Measurements from ENCODE around the gene PDCD5. TPM values are rescaled to one million over a fixed set of nuclear protein-coding genes. Genes with fewer than 3 reads are reported as not detected.
"Not testable (repeated sequence)": the region's sequence is repeated elsewhere in the genome, so short reads cannot be mapped to it uniquely, and the experiment has no call there.

PDCD5 gene
- total RNA-seq, 1 donor from 2014 or later: 213 TPM

DNA sequence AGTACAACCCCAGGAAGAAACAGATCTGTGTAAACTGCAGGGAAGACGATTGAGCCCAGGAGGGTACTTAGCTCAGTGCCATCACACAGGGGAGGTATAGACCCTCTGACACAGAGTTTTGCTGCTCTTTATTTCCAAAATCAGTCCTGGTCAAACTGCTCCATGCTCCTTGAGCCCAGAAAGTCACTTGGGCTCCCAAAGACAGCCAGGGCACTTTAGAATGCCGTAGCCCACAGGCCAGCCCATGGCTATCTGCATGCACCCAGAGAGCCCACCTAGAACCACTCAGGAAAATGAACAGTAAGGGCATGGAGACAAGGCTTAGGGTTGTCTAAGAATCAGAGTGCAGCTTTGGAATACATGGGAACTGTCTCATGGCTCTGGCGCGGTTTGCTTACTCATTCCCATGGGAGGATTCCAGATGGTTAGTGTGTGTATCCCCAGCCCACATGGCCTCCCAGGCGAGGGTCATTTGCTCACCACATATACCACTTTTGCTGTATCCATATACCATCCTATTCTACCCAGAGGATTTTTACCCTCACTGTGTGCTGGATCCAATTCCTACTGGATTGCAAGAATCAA is 14.7 kb upstream of the PDCD5 start:
- intact Hi-C loops (cut with micrococcal nuclease): no loop called here
- H3K27ac Mint-ChIP-seq: no peak overlapping the region

DNA sequence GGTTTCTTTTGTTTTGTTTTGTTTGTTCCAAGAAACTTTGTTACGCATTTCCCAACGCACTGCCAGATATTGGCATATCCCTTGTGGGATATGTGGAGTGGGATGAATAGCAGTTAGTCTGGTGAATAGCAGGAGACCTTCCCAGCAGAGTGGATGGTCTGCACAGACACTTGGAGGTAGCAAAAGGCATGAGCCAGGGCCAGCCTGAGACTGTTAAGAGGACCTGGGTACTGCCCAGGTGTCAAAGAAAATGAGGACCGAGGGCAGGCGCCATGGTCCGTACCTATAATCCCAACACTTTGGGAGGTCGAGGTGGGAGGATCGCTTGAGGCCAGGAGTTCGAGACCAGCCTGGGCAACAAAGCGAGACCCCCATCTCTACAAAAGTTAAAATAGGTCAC is 13.5 kb upstream of the PDCD5 start:
- peaks cover 2% of the 10 kb centered on the region for H3K4me1 Mint-ChIP-seq
- H3K9me3 Mint-ChIP-seq: no peaks in the 10 kb centered on the region
- no peaks in the 10 kb centered on the region for H3K36me3 Mint-ChIP-seq (ENCODE audit: low read depth)
- H3K27ac Mint-ChIP-seq: no peak overlapping the region
- intact Hi-C loops (cut with micrococcal nuclease): no loop called here
- no peak for DNase-seq
- H3K4me3 Mint-ChIP-seq: no peak overlapping the region
- H3K27me3 Mint-ChIP-seq: peaks cover 5% of the 10 kb centered on the region

More for the DNA sequence above, 14.7 kb upstream of the PDCD5 start:
- H3K4me1 Mint-ChIP-seq: peaks cover 2% of the 10 kb centered on the region
- DNase-seq: no peak
- H3K9me3 Mint-ChIP-seq: no peaks in the 10 kb centered on the region
- no peaks in the 10 kb centered on the region for H3K36me3 Mint-ChIP-seq (ENCODE audit: low read depth)
- H3K27me3 Mint-ChIP-seq: peaks cover 5% of the 10 kb centered on the region
- H3K4me3 Mint-ChIP-seq: no peak overlapping the region

DNA sequence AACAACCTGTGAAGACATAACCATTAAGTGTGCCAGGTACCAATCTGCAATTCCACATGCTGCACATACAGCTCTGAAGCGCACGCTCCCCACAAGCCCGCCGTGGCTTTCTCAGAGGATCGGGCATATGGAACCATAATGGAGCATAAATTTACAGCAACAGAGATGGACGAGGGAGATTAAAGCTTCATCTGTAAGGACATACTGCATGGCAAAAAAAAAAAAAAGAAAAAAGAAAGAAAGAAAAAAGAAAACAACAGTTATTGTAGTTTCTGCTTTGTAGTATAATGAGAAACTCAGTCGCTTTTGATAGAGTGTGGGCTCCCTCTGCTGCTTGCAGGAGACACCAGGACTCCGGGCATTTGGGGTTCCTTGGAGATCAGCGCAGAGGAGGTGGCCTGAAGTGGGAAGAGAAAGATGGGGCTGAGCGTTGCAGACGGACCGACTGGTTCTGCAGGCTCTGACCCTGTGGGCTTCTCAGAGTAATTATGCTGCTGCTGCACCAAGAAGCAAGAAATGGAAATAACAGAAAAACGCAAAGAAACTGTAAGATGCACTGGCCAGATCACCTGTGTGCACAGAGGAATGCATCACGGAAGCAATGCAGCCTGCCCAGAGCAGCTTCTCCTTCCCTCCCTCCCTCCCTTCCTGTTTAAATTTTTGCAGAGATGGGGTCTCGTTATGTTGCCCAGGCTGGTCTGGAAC is 10.8 kb upstream of the PDCD5 start:
- intact Hi-C loops (cut with micrococcal nuclease): loop anchor here (1.0 kb wide), 1 partner anchor 230 kb away; no protein-coding TSS in a partner anchor
- H3K27me3 Mint-ChIP-seq: peaks cover 14% of the 10 kb centered on the region

DNA sequence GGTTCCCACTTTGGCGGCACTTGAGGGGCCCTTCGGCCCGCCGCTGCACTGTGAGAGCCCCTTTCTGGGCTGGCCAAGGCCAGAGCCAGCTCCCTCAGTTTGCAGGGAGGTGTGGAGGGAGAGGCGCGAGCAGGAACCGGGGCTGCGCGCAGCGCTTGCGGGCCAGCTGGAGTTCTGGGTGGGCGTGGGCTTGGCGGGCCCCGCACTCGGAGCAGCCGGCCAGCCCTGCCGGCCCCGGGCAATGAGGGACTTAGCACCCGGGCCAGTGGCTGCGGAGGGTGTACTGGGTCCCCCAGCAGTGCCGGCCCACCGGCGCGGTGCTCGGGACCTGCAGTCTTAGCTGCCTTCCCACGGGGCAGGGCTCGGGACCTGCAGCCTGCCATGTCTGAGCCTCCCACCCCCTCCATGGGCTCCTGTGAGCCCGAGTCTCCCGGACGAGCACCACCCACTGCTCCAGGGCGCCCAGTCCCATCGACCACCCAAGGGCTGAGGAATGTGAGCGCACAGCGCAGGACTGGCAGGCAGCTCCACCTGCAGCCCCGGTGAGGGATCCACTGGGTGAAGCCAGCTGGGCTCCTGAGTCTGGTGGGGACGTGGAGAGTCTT is 9.4 kb upstream of the PDCD5 start:
- peaks cover 16% of the 10 kb centered on the region for H3K27me3 Mint-ChIP-seq
- H3K9me3 Mint-ChIP-seq; intact Hi-C loops (cut with micrococcal nuclease): not testable (repeated sequence)

More for the DNA sequence above, 10.8 kb upstream of the PDCD5 start:
- Mint-ChIP-seq H3K36me3 (ENCODE audit: low read depth) (no peaks in the 10 kb centered on the region), H3K27ac (no peak overlapping the region), H3K9me3 (no peaks in the 10 kb centered on the region), H3K4me3 (no peak overlapping the region), H3K4me1 (peaks cover 7% of the 10 kb centered on the region)
- peak; percentile 83 for DNase-seq

DNA sequence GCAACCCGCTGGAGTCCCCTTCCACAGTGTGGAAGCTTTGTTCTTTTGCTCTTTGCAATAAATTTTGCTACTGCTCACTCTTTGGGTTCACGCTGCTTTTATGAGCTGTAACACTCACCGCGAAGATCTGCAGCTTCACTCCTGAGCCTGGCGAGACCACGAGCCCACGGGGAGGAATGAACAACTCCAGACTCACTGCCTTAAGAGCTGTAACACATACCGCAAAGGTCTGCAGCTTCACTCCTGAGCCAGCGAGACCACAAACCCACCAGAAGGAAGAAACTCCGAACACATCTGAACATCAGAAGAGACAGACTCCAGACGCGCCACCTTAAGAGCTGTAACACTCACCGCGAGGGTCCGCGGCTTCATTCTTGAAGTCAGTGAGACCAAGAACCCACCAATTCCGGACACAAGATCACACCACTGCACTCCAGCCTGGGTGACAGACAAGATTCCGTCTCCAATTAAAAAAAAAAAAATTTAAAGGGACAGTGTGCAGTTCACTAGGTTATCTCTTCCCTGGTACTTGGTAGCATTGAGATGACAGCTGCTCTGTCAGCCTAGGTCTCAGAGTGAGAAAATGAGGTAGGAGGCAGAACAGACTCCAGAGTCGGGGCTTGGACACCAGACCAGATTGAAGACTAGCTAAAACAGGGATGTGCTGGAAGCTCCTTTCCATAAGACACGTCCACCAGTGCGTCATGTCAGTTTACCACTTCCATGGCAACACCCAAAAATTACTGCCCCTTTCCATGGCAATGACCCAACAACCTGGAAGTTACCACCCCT is 8.1 kb upstream of the PDCD5 start:
- intact Hi-C loops (cut with micrococcal nuclease); H3K4me1 Mint-ChIP-seq; H3K9me3 Mint-ChIP-seq; H3K36me3 Mint-ChIP-seq (ENCODE audit: low read depth): not testable (repeated sequence)
- DNase-seq: peak; percentile 62
- Mint-ChIP-seq H3K27ac (peak overlapping the region; percentile 53), H3K27me3 (peaks cover 16% of the 10 kb centered on the region), H3K4me3 (peak overlapping the region; percentile 79)

More for the DNA sequence above, 9.4 kb upstream of the PDCD5 start:
- not testable (repeated sequence) for H3K4me3 Mint-ChIP-seq; H3K4me1 Mint-ChIP-seq; DNase-seq; H3K27ac Mint-ChIP-seq; H3K36me3 Mint-ChIP-seq (ENCODE audit: low read depth)

DNA sequence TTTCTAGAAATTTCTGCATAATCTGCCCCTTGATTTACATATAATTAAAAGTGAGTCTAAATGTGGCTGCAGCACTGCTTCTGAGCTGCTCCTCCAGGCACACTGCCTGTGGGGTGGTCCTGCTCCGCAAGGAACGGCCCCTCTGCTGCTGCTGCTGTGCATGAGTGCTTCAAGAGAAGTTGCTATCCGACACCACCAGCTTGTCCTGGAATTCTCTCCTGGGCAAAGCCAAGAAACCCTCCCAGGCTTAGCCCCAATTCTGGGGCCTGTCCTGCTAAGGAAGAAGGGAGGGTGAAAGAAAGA is 7.5 kb upstream of the PDCD5 start:
- H3K36me3 Mint-ChIP-seq (ENCODE audit: low read depth): no peaks in the 10 kb centered on the region
- H3K4me1 Mint-ChIP-seq: peaks cover 7% of the 10 kb centered on the region
- H3K4me3 Mint-ChIP-seq: no peak overlapping the region
- no peaks in the 10 kb centered on the region for H3K9me3 Mint-ChIP-seq
- no peak for DNase-seq
- intact Hi-C loops (cut with micrococcal nuclease): no loop called here
- H3K27ac Mint-ChIP-seq: no peak overlapping the region
- peaks cover 17% of the 10 kb centered on the region for H3K27me3 Mint-ChIP-seq

DNA sequence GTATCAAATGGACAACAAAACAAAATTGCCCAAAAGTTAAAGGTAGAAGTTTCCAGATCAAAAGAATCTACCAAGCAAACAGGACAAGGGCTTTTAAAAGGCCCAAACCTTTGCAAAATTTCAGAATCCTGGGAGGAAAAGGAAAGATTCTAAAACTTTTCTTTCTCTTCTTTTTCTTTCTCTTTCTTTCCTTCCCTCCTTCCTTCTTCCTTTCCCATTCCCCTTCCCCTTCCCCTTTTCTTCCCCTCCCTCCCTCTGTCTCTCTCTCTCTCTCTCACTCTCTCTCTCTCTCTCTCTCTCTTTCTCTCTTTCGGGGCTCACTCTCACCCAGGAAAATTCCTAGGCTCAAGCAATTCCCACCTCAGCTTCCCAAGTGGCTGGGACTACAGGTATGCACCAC is 4.2 kb upstream of the PDCD5 start:
- Mint-ChIP-seq H3K27me3 (peaks cover 18% of the 10 kb centered on the region), H3K27ac (no peak overlapping the region)

DNA sequence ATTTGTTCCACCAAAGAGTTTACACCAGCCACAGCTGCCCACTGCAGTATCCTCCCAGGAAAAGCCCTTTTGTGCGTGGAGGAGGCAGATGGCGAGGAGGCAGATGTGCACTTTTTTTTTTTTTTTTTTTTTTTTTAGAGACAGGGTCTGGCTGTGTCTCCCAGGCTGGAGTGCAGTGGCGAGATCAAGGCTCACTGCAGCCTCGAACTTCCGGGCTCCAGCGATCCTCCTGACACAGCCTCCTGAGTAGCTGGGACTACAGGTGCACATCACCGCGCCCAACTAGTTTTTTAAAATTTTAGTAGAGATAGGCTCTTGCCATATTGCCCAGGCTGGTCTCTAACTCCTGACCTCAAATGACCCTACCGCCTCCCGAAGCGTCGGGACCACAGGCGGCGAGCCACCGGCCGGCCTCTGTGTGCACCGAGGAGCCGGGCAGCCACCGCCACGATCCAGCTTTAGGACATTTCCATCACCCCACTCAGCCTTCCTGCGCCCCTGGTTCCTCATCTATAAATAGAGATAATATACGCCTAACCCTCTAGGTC is 563 bp upstream of the PDCD5 start:
- intact Hi-C loops (cut with micrococcal nuclease): loop anchor here (2.0 to 5.0 kb wide), 3 partner anchors 173 to 392 kb away; partner anchors contain the start of genes CEP89, DPY19L3, FAAP24 and ZNF507
- peaks cover 27% of the 10 kb centered on the region for H3K36me3 Mint-ChIP-seq (ENCODE audit: low read depth)
- H3K9me3 Mint-ChIP-seq: no peaks in the 10 kb centered on the region
- DNase-seq: no peak
- peaks cover 20% of the 10 kb centered on the region for H3K4me1 Mint-ChIP-seq
- H3K27me3 Mint-ChIP-seq: peaks cover 9% of the 10 kb centered on the region
- peak overlapping the region; percentile 87 for H3K4me3 Mint-ChIP-seq
- H3K27ac Mint-ChIP-seq: peak overlapping the region; percentile 68

More for the DNA sequence above, 4.2 kb upstream of the PDCD5 start:
- intact Hi-C loops (cut with micrococcal nuclease): no loop called here
- Mint-ChIP-seq H3K4me1 (peaks cover 7% of the 10 kb centered on the region), H3K36me3 (ENCODE audit: low read depth) (peaks cover 2% of the 10 kb centered on the region), H3K9me3 (no peaks in the 10 kb centered on the region), H3K4me3 (no peak overlapping the region)
- DNase-seq: no peak

DNA sequence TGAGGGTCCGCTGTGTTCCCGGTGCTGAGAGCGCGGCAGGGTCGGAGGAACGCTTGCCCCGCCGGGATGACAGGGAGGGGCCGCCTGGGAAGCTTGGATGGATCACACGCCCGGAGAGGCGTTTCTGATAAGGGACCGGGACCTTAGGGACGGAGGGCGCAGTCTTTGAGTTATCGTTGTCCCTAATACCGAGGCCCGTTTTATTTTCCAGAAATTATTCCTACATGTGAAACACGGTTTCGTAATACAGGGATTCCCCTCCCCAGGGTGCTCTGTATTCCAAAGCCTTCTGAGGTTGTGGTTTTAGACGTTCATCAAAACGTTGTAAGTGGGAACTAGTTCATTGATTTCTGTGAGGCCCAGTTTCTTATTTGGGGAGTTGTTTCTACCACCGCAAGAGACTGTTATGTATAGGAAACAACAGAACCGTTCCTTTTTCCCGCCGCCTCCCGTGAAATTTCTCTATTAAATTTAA is 752 bp downstream of the PDCD5 start:
- Mint-ChIP-seq H3K27me3 (peaks cover 7% of the 10 kb centered on the region), H3K4me1 (peaks cover 30% of the 10 kb centered on the region), H3K9me3 (no peaks in the 10 kb centered on the region), H3K4me3 (peak overlapping the region; percentile 93), H3K27ac (peak overlapping the region; percentile 90), H3K36me3 (ENCODE audit: low read depth) (peaks cover 40% of the 10 kb centered on the region)
- DNase-seq: no peak
- intact Hi-C loops (cut with micrococcal nuclease): loop anchor here (1.0 to 5.0 kb wide), 4 partner anchors 174 to 596 kb away; partner anchors contain the start of genes CEP89, DPY19L3, FAAP24 and ZNF507

DNA sequence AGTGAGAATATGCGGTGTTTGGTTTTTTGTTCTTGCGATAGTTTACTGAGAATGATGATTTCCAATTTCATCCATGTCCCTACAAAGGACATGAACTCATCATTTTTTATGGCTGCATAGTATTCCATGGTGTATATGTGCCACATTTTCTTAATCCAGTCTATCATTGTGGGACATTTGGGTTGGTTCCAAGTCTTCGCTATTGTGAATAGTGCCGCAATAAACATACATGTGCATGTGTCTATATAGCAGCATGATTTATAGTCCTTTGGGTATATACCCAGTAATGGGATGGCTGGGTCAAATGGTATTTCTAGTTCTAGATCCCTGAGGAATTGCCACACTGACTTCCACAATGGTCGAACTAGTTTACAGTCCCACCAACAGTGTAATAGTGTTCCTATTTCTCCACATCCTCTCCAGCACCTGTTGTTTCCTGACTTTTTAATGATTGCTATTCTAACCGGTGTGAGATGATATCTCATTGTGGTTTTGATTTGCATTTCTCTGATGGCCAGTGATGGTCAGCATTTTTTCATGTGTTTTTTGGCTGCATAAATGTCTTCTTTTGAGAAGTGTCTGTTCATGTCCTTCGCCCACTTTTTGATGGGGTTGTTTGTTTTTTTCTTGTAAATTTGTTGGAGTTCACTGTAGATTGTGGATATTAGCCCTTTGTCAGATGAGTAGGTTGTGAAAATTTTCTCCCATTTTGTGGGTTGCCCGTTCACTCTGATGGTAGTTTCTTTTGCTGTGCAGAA is 6.9 kb downstream of the PDCD5 start:
- intact Hi-C loops (cut with micrococcal nuclease); DNase-seq; H3K27ac Mint-ChIP-seq; H3K9me3 Mint-ChIP-seq; H3K27me3 Mint-ChIP-seq; H3K4me3 Mint-ChIP-seq: not testable (repeated sequence)
- Mint-ChIP-seq H3K4me1 (peaks cover 24% of the 10 kb centered on the region), H3K36me3 (ENCODE audit: low read depth) (peaks cover 73% of the 10 kb centered on the region)

DNA sequence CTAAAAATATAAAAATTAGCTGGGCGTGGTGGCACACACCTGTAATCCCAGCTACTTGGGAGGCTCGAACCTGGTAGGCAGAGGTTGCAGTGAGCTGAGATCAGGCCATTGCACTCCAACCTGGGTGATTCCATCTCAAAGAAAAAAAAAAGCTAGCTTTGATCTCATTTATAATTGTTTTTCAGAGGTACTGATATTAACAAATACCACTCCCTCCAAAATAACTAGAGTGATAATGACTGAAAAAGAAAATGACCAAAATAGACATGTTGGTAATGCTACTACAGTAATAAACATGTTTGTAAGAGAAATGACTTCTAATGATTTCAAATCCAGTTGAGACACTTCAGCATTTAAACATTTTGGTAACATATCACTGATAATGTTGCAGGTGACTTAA is 13.0 kb downstream of the PDCD5 start:
- no peaks in the 10 kb centered on the region for H3K27me3 Mint-ChIP-seq
- intact Hi-C loops (cut with micrococcal nuclease): no loop called here
- no peaks in the 10 kb centered on the region for H3K9me3 Mint-ChIP-seq
- no peak for DNase-seq
- H3K4me1 Mint-ChIP-seq: peaks cover 3% of the 10 kb centered on the region
- H3K27ac Mint-ChIP-seq: no peak overlapping the region
- peaks cover 60% of the 10 kb centered on the region for H3K36me3 Mint-ChIP-seq (ENCODE audit: low read depth)
- H3K4me3 Mint-ChIP-seq: no peak overlapping the region

DNA sequence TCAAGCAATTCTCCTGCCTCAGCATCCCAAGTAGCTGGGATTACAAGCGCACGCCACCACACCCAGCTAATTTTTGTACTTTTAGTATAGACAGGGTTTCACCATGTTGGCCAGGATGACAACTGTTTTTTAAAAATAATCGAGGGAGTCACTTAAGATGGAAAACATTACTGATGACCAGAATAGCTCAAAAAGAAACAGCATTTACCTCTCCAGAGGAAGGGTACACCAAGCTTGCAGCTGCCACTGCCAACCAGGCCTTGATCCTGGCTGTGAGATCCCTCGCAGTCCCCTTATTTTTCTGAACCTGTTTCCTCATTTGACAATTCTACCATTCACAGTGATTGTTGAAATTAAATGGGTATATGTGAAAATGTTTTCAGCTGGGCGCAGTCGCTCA is 14.5 kb downstream of the PDCD5 start:
- no peak overlapping the region for H3K27ac Mint-ChIP-seq
- peaks cover 61% of the 10 kb centered on the region for H3K36me3 Mint-ChIP-seq (ENCODE audit: low read depth)
- intact Hi-C loops (cut with micrococcal nuclease): no loop called here
- DNase-seq: no peak
- H3K27me3 Mint-ChIP-seq: no peaks in the 10 kb centered on the region
- H3K9me3 Mint-ChIP-seq: no peaks in the 10 kb centered on the region
- no peak overlapping the region for H3K4me3 Mint-ChIP-seq
- H3K4me1 Mint-ChIP-seq: peaks cover 9% of the 10 kb centered on the region

DNA sequence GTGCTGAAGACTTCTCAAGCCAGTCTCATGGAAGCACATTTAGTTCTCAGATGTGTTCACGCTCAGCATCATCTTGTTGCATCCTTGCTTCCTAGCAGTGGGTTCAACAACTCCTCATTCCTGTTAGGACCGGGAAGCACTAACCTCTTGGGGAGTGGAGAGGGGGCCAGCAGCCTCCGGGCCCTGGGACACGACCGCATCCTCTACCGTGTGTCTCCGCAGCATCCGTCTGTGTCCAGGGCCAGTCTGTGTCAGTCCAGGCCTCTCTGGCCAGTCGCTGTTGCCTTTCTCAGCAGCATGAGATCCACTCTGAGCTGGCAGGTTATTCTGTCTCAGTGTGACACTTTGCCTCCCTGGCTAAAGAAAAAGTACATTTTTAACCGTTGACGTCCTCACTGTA is 17.0 kb downstream of the PDCD5 start:
- H3K4me3 Mint-ChIP-seq: no peak overlapping the region
- intact Hi-C loops (cut with micrococcal nuclease): loop anchor here (2.0 kb wide), 1 partner anchor 77 kb away; the partner anchor contains the start of genes ANKRD27 and RGS9BP
- peaks cover 6% of the 10 kb centered on the region for H3K4me1 Mint-ChIP-seq
- peaks cover 51% of the 10 kb centered on the region for H3K36me3 Mint-ChIP-seq (ENCODE audit: low read depth)
- H3K27ac Mint-ChIP-seq: no peak overlapping the region
- no peaks in the 10 kb centered on the region for H3K9me3 Mint-ChIP-seq
- no peaks in the 10 kb centered on the region for H3K27me3 Mint-ChIP-seq
- no peak for DNase-seq
